Activated CD8-positive, alpha-beta memory T cell treated with anti-CD3 and anti-CD28 coated beads, Interleukin-2, amount 50 U/mL, for 4 hours (primary cell): ENCODE data around the gene FAM167B.
"Not testable (repeated sequence)": the region's sequence is repeated elsewhere in the genome, so short reads cannot be mapped to it uniquely, and the experiment has no call there.

Experiments used
- DNase-seq: peaks from one replicate; pipeline ENCODE4 v3.0.0-alpha.2; 2020

FAM167B gene

DNA sequence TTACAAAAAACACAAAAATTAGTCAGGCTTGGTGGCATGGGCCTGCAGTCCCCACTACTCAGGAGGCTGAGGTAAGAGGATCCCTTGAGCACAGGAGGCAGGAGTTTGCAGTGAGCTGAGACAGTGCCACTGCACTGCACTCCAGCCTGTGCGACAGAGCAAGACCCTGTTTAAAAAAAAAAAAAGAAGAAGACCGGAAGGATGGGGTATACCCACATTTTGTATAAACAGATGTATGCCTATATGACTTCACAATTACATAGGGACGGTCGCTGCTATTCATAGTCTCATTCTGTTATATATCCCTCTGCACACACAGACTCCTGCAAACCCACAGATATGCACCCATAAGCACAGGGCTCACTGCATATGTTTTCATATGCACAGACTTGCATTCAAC is 16.7 kb downstream of the FAM167B start:
- DNase-seq: no peak

DNA sequence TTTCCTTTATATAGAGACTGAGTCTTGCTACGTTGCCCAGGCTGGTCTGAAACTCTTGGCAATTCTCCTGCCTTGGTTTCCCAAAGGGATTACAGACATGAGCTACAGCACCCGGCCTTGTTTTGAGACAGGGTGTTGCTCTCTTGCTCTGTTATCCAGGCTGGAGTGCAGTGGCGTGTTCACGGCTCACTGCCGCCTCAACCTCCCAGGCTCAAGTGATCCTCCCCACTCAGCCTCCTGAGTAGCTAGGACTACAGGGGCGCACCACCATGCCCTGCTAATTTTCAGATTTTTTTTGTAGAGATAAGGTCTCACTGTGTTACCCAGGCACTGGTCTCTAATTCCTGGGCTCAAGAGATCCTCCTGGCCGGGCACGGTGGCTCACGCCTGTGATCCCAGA is 18.8 kb downstream of the FAM167B start:
- no peak for DNase-seq

DNA sequence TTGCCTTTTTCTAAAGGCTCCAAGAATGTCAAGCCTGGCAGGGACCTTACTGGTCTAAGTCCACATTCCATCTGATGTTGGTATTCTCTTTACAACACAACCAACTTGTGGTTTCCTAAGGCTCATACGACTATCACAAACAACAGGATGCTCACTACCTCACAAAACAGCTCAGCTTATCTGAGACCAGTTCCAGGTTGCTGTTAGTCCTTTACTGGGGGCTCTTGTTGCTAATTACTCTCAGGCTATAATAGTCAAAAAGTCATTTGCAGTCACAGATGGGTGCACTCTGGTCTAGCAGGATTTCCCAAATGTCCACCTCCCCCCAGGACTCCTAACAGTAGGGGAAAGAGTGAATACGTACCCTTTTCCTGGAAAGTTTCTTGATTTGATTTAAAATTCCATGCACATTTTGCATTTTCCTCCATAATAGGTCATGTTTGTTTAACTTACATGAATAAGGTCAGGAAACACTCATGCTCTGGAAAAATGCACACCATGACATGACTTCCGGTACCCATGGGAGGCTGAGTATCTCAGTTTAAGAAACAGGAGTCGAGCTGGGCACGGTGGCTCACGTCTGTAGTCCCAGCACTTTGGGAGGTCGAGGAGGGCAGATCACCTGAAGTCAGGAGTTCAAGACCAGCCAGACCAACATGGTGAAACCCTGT is 20.0 kb downstream of the FAM167B start:
- no peak for DNase-seq

DNA sequence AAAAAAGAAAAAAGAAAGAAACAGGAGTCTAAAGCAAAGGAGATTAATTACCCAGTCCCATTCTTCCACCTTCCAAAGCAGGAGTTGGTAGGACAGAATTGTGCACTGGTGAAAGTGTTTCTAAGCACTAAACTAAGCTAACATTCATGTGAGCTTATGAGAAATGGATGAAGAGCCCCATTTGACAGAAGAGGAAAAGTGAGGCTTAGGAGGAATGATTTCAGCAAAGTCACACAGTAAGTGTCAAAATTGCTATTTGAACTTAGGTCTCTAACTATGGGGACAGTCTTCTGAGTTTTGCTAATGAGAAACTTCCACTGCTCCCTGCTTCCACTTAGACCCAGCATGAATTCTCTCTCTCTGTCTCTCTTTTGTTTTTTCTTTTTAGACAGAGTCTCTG is 22.7 kb downstream of the FAM167B start:
- no peak for DNase-seq

DNA sequence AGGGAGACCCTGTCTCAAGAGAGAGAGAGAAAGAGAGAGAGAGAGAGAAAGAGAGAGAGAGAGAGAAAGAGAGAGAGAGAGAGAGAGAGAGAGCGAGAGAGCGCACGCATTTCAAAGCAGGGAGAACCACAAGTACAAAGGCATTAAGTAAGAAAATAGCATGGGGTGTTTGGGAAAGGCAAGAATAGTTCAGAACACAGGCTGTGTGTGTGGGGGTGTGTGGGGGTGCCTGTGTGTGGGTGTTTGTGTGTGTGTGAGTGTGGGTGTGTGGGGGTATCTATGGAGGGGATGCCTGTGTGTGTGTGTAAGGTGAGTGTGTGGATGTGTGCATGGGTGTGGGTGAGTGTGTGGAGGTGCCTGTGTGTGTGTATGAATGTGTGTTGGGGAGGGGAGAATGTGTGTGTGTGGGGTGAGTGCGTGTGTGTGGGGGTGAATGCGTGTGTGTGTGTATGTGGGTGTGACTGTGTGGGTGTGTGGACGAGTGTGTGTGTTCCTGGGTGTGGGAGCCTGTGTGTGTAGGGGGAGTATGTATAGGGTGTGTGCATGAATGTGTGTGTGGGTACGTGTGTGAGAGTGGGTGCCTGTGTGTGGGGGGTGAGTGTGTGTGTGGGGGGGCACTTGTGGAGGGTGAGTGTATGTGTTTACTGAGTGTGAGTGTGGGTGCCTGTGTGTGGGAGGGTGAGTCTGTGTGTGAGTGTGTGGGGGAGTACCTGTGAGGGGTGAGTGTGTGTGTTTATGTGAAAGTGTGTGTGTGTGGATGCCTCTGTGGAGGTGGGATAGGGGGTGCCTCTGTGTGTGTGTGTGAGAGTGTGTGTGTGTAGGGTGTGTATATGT is 25.8 kb downstream of the FAM167B start:
- DNase-seq: peak; percentile 49

DNA sequence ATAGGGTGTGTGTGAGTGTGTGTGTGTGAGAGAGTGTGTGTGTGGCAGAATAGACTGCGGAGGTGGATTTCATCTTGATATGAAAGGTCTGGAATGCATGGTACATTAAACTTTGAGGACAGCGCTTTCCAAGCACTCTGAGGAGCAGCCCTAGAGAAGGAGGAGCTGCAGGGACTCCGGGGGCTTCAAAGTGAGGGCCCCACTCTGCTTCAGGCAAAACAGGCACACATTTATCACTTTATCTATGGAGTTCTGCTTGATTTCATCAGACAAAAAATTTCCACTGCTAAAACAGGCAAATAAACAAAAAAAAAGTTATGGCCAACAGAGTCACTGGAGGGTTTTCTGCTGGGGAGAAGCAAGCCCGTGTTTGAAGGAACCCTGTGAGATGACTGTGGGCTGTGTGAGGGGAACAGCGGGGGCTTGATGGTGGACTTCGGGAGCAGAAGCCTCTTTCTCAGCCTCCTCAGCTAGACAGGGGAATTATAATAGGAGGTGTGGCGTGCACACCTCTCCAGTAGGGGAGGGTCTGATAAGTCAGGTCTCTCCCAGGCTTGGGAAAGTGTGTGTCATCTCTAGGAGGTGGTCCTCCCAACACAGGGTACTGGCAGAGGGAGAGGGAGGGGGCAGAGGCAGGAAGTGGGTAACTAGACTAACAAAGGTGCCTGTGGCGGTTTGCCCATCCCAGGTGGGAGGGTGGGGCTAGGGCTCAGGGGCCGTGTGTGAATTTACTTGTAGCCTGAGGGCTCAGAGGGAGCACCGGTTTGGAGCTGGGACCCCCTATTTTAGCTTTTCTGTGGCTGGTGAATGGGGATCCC is 26.6 kb downstream of the FAM167B start:
- DNase-seq: peak; percentile 84

DNA sequence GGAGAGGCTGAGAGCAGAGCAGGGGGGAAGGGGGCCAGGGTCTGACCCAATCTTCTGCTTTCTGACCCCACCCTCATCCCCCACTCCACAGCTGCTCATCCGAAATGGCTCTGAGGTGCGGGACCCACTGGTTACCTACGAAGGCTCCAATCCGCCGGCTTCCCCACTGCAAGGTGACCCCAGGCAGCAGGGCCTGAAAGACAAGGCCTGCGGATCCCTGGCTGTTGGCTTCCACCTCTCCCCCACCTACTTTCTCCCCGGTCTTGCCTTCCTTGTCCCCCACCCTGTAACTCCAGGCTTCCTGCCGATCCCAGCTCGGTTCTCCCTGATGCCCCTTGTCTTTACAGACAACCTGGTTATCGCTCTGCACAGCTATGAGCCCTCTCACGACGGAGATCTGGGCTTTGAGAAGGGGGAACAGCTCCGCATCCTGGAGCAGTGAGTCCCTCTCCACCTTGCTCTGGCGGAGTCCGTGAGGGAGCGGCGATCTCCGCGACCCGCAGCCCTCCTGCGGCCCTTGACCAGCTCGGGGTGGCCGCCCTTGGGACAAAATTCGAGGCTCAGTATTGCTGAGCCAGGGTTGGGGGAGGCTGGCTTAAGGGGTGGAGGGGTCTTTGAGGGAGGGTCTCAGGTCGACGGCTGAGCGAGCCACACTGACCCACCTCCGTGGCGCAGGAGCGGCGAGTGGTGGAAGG is 27.8 kb downstream of the FAM167B start:
- no peak for DNase-seq

DNA sequence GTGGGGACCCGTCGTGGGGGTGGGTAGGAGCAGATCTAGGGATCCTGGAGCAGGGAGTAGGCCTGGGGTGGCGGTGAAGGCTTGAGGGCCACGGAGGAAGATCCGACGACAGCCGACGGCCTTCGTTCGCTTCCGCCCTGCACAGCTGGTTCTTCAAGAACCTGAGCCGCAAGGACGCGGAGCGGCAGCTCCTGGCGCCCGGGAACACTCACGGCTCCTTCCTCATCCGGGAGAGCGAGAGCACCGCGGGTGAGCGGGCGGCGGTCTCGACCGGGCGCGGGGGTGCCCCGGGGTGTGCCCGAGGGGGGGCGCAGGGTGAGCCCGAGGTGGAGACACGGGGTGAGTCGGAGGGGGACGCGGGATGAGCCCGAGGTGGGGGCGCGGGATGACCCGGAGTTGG is 28.4 kb downstream of the FAM167B start:
- DNase-seq: no peak

DNA sequence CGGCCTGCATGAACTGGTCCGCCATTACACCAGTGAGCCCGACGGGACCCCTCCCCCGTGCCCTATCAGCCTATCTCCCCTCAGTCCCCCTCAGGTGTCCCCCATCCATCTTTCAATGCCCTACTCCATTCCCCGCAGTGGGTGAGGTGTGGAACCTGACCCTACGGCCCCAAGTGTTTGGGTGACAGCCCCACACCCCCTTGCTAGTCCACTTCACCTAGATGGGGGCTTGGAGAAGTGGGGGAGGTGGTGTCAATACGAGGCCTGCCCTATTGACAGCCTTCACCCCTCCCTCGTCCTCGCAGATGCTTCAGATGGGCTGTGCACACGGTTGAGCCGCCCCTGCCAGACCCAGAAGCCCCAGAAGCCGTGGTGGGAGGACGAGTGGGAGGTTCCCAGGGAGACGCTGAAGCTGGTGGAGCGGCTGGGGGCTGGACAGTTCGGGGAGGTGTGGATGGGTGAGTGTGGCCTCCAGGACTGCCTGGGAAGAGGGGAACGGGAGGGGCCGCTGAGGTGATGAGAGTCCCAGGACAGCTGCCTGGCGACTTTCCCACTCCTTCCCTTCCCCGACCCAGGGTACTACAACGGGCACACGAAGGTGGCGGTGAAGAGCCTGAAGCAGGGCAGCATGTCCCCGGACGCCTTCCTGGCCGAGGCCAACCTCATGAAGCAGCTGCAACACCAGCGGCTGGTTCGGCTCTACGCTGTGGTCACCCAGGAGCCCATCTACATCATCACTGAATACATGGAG is 29.2 kb downstream of the FAM167B start:
- DNase-seq: no peak

DNA sequence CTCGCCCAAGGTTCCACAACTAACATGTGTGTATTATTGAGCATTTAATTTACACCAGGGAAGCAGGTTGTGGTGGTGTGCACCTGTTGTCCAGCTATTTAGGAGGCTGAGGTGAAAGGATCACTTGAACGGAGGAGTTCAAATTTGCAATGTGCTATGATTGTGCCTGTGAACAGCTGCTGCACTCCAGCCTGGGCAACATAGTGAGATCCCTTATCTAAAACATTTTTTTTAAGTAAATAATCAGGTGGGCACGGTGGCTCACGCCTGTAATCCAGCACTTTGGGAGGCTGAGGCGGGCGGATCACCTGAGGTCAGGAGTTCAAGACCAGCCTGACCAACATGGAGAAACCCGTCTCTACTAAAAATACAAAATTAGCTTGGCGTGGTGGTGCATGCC is 37.8 kb downstream of the FAM167B start:
- DNase-seq: not testable (repeated sequence)

DNA sequence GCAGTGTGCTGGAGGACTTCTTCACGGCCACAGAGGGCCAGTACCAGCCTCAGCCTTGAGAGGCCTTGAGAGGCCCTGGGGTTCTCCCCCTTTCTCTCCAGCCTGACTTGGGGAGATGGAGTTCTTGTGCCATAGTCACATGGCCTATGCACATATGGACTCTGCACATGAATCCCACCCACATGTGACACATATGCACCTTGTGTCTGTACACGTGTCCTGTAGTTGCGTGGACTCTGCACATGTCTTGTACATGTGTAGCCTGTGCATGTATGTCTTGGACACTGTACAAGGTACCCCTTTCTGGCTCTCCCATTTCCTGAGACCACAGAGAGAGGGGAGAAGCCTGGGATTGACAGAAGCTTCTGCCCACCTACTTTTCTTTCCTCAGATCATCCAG is 38.6 kb downstream of the FAM167B start:
- DNase-seq: no peak

DNA sequence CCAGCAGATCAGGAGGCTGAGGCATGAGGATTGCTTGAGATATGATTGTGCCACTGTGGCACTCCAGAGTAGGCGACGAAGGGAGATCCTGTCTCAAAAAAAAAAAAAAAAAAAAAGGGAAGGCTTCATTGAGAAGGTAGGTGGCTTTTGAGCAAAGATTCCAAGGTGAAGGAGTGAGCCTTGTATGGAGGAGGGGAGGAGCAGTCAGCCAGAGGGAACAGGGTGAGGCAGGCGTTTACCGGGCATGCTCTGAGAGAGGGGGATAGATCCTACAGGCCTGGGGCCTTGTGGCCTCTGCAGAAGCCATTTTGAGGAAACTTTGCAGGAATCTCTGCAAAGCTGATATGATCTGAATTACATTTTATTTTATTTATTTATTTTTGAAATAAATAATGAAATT is 39.7 kb downstream of the FAM167B start:
- no peak for DNase-seq

DNA sequence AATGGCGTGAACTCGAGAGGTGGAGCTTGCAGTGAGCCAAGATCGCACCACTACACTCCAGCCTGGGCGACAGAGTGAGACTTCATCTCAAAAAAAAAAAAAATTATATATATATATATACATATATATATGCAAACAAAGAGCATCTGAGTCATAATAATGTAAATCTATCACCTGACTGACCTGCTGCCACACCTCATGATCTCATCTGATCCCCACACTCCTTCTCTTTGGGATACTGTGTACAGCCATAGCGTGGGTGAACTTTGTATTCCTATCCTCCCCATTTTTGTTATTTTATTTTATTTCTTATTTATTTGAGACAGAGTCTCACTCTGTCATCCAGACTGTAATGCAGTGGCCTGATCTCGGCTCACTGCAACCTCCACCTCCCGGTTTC is 42.2 kb downstream of the FAM167B start:
- DNase-seq: no peak

DNA sequence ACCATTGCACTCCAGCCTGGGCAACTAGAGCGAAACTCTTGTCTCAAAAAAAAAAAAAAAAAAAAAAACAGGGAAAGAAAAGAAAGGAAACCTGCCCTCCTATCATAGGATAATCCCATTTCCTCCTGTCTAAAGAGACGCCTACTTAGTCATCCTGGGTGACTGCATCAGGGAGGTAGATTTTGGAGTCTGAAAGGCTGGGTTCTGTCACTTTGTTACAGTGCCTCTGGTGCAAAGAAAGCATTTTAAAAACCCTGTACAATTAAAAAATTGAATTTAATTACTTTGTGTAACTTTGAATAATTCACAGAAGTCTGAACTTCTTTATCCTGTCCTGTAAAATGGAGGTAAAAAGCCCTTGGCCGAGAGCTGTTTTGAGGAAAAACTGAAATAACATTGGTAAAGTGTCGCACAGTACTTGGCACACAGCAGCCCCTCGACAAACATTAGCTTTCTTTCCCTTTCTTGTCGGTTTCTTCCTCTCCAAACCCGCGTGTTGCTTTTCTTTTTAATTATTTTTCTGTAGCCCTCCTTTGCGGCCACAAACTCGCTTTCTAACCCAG is 44.2 kb downstream of the FAM167B start:
- no peak for DNase-seq

DNA sequence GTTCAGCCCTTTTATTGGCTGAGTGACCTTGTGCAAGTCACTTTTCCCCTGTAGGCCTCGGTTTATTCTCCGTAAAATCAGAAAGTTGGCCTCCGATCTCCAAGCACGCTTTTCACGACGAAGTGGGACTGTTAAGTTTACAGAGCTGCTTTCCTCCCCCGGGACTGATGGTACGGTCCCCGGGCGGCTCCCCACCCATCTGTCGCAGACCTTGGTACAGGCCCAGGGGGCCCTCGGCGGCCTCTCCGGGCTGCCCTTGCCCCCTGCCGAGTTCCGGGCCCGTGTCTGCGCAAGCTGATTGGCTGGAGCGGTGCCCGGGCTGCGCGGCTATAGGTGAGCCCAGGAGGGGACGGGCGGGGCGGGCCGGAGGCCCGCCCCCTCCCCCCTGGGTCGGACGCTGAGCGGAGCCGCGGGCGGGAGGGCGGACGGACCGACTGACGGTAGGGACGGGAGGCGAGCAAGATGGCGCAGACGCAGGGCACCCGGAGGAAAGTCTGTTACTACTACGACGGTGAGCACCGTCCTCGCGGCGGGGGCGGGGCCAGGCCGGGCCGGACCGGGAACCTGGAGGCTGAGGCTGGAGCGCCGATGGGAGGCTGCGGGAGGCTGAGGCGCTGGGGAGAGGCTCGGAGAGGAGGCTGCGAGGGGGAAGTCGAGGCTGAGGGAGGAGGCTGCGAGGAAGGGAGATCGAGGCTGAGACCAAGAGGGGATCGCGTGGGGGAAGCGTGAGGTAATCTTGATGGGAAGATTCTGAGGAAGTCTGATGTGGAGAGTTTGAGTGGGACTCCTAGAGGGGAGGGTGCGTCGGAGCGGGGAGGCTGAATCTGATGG is 44.9 kb downstream of the FAM167B start, which contains the start of gene HDAC1:
Gene HDAC1, plus strand, starts transcription at position 376 of the 831 bp plus-strand sequence. Its CDS starts 87 bp downstream, at position 463.
- DNase-seq: peak; percentile 95

DNA sequence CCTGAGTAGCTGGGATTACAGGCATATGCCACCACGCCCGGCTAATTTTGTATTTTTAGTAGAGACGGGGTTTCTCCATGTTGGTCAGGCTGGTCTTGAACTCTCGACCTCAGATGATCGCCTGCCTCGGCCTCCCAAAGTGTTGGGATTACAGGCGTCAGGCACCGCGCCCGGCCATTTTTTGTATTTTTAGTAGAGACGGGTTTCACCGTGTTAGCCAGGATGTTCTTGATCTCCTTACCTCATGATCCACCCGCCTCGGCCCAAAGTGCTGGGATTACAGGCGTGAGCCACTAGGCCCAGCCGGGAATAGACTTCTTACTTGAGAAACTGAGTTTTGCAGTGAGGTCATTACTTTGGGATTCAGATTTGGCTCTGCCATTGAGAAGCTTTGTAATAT is 51.2 kb downstream of the FAM167B start:
- DNase-seq: not testable (repeated sequence)
